ENCODE measurements around the gene EFHC1.

DNA sequence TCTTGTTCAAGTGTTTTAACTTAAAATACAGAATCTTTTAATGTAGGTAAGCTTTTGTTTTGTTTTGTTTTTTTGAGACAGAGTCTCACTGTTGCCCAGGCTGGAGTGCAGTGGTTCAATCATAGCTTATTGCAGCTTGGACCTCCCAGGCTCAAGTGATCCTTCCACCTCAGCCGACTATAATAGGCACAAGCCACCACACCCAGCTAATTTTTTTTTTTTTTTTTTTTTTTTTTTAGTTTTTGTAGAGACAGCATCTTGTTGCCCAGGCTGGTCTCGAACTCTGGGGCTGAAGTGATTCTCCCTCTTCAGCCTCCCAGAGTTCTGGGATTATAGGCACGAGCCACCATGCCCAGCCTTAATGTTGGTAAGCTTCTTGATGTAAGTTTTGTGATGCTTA lies 3.3 kb downstream of the EFHC1 start:
- TF ChIP-seq, protein P1, sequence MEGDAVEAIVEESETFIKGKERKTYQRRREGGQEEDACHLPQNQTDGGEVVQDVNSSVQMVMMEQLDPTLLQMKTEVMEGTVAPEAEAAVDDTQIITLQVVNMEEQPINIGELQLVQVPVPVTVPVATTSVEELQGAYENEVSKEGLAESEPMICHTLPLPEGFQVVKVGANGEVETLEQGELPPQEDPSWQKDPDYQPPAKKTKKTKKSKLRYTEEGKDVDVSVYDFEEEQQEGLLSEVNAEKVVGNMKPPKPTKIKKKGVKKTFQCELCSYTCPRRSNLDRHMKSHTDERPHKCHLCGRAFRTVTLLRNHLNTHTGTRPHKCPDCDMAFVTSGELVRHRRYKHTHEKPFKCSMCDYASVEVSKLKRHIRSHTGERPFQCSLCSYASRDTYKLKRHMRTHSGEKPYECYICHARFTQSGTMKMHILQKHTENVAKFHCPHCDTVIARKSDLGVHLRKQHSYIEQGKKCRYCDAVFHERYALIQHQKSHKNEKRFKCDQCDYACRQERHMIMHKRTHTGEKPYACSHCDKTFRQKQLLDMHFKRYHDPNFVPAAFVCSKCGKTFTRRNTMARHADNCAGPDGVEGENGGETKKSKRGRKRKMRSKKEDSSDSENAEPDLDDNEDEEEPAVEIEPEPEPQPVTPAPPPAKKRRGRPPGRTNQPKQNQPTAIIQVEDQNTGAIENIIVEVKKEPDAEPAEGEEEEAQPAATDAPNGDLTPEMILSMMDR (conservative IDR thresholded peaks at IDR 0.05; ENCODE audit: low read depth in 2 of 2), result no peak
- TF ChIP-seq, protein P2, sequence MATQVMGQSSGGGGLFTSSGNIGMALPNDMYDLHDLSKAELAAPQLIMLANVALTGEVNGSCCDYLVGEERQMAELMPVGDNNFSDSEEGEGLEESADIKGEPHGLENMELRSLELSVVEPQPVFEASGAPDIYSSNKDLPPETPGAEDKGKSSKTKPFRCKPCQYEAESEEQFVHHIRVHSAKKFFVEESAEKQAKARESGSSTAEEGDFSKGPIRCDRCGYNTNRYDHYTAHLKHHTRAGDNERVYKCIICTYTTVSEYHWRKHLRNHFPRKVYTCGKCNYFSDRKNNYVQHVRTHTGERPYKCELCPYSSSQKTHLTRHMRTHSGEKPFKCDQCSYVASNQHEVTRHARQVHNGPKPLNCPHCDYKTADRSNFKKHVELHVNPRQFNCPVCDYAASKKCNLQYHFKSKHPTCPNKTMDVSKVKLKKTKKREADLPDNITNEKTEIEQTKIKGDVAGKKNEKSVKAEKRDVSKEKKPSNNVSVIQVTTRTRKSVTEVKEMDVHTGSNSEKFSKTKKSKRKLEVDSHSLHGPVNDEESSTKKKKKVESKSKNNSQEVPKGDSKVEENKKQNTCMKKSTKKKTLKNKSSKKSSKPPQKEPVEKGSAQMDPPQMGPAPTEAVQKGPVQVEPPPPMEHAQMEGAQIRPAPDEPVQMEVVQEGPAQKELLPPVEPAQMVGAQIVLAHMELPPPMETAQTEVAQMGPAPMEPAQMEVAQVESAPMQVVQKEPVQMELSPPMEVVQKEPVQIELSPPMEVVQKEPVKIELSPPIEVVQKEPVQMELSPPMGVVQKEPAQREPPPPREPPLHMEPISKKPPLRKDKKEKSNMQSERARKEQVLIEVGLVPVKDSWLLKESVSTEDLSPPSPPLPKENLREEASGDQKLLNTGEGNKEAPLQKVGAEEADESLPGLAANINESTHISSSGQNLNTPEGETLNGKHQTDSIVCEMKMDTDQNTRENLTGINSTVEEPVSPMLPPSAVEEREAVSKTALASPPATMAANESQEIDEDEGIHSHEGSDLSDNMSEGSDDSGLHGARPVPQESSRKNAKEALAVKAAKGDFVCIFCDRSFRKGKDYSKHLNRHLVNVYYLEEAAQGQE (IDR thresholded peaks at IDR 0.05; ENCODE audit: unreplicated experiment), result no peak
- TF ChIP-seq EZH2 (IDR thresholded peaks at IDR 0.05; ENCODE audit: low read depth, unreplicated experiment) (no peak), ZNF331 (CRISPR knock-in tag; IDR thresholded peaks at IDR 0.05; ENCODE audit: low read depth) (no peak)

Measured in GM23338 (cell line).